Measurements from ENCODE around the gene SLC38A9. TPM values are rescaled to one million over a fixed set of nuclear protein-coding genes. Genes with fewer than 3 reads are reported as not detected.

The SLC38A9 gene
- polyA plus RNA-seq, 2 of the 4 experiments (the other 2 are of a cell fraction): 22.8 to 37.3 TPM

DNA sequence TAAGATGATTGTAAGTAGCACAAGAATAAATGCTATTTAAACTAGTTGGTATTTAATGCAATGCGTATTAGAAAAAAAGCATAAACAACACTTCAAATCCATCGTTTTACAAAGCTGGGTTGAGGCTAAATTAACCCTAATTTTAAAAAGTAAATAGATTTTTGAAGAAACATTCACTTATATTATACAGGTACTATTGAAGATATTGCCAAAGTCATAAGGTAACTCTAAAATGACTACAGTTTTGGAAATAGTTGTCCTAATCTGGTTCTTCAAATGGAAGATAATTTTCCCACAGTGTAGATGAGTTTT lies 20.1 kb downstream of the SLC38A9 start:
- DNase-seq (ENCODE audit: low read depth in 1 of 2, low spot score in 1 of 2) (no peak), ATAC-seq (no peak), FAIRE-seq (peak; percentile 13)
- Histone ChIP-seq H3K9me3 (no peaks in the 10 kb centered on the region), H3K4me2 (peak overlapping the region; percentile 34; the same call in 2 of the 3 replicates), H3K4me1 (peaks cover 25% of the 10 kb centered on the region), H3K4me3 (no peak overlapping the region), H3K27ac (no peak overlapping the region; a peak in 1 of 6 replicates)
- TF ChIP-seq EHF (CRISPR knock-in tag; IDR thresholded peaks at IDR 0.05) (no peak), RAD21 (conservative IDR thresholded peaks at IDR 0.05 in 1 of 2, IDR thresholded peaks at IDR 0.05 in 1 of 2) (no peak; a peak in 1 of 5 replicates), SMC3 (IDR thresholded peaks at IDR 0.05) (no peak; the same call in 2 of the 3 replicates)
- TF ChIP-seq, protein P1, sequence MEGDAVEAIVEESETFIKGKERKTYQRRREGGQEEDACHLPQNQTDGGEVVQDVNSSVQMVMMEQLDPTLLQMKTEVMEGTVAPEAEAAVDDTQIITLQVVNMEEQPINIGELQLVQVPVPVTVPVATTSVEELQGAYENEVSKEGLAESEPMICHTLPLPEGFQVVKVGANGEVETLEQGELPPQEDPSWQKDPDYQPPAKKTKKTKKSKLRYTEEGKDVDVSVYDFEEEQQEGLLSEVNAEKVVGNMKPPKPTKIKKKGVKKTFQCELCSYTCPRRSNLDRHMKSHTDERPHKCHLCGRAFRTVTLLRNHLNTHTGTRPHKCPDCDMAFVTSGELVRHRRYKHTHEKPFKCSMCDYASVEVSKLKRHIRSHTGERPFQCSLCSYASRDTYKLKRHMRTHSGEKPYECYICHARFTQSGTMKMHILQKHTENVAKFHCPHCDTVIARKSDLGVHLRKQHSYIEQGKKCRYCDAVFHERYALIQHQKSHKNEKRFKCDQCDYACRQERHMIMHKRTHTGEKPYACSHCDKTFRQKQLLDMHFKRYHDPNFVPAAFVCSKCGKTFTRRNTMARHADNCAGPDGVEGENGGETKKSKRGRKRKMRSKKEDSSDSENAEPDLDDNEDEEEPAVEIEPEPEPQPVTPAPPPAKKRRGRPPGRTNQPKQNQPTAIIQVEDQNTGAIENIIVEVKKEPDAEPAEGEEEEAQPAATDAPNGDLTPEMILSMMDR (IDR thresholded peaks at IDR 0.05): peak; percentile 6; the same call in 2 of the 3 replicates
- POLR2A ChIA-PET: no interaction called here
- 39% methylated on average over 2 of the region's 2 CpGs for WGBS (ENCODE audit: missing lambda C conversion rate)
- CTCF ChIA-PET: interaction anchor here (0.6 to 3.0 kb wide), 56 partner anchors 9 to 659 kb away, joined by 3 to 33 read pairs (median 4); partner anchors contain the start of genes DHX29, MTREX, PLPP1 and SLC38A9

DNA sequence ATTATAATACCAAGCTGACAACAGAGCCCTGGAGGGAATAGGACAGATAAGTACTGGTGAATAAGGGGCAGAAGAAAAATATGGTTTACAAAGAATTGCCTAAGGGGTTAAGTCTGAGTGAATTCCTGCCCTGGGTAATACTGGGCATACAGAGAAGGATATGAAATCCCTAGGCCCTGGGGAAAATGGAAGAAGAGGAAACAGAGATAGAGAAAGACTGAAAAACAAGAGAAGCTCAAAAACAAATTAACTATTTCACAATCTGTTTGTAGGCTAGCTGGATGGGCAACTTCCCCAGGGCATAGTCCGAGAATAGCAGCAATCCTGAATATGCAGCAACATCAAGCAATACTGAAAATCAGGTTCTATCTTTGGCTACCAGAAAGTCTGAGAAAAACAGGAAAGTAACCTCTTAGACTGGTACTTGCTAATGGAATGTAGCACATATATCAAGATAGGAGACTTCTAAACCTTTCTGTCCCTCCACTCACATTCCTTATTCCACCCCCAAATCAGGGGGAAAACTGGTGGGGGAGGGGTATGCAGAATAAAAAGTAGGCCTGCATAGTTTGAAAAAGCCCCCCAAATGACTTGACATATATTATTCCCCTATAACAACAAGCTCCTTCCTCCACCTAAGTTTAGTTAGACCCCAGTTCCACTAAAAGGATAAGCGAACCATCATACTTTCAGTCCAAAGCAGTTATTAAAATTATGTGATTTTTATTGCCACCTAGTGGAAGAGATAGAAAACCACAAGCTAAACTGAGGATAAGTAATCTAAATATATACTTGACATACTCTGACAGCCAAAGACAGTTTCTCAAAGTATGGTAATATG lies 20.6 kb downstream of the SLC38A9 start:
- ATAC-seq (peak; percentile 34 to 77; a peak in 4 of 6 replicates), DNase-seq (ENCODE audit: low read depth in 1 of 2, low spot score in 1 of 2) (peak; percentile 27 to 55), FAIRE-seq (peak; percentile 78)
- H3K4me1 ChIP-seq: peaks cover 25% of the 10 kb centered on the region
- H3K4me2 ChIP-seq: peak overlapping the region; percentile 32; the same call in 2 of the 3 replicates
- POLR2A ChIA-PET: interaction anchor here (1.1 kb wide), 1 partner anchor 384 kb away, joined by 3 read pairs; the partner anchor contains the start of genes DHX29 and MTREX
- H3K4me3 ChIP-seq: no peak overlapping the region
- H3K9me3 ChIP-seq: no peaks in the 10 kb centered on the region
- H3K27ac ChIP-seq: peak overlapping the region; percentile 23 to 61; a peak in 5 of 6 replicates
- 67% methylated on average over 2 of the region's 2 CpGs for WGBS (ENCODE audit: missing lambda C conversion rate)
- TF ChIP-seq, protein P1 (IDR thresholded peaks at IDR 0.05): peak; percentile 85
- TF ChIP-seq ZFP36 (IDR thresholded peaks at IDR 0.05; ENCODE audit: borderline replicate concordance, partially characterized antibody) (no peak), RAD21 (conservative IDR thresholded peaks at IDR 0.05 in 1 of 2, IDR thresholded peaks at IDR 0.05 in 1 of 2) (peak; percentile 80 to 87), SMC3 (IDR thresholded peaks at IDR 0.05) (peak; percentile 87), EHMT2 (IDR thresholded peaks at IDR 0.05; ENCODE audit: low read depth) (no peak)
- CTCF ChIA-PET: interaction anchor here (0.6 to 3.0 kb wide), 63 partner anchors 8 to 659 kb away, joined by 3 to 33 read pairs (median 4); partner anchors contain the start of genes DHX29, MTREX and PLPP1

DNA sequence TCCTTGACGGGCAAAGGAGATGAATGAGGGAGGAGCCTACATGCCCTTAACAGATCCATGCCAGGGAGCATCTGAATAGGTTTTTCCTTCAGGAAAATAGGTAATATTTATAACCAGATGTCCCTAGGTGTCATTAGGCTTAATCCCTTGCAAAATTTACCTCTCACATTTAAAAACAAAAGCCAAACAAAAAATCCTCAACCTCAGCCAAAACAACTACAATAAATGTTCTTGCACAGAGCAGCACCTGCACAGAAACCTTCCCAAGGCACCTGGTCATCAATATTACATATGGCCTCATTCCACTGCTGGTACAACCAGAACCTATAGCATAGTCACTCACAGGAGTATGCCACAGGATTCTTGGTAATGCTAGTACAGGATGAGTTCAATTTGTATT lies 30.1 kb downstream of the SLC38A9 start:
- no peak for FAIRE-seq
- ChIA-PET POLR2A (no interaction called here), CTCF (no interaction called here)
- ATAC-seq: no peak
- DNase-seq (ENCODE audit: low read depth in 1 of 2, low spot score in 1 of 2): no peak
- H3K4me1 ChIP-seq: peaks cover 18% of the 10 kb centered on the region
- WGBS (ENCODE audit: missing lambda C conversion rate): 72% methylated on average over 1 of the region's 1 CpG
- H3K9me3 ChIP-seq: no peaks in the 10 kb centered on the region
- no peak overlapping the region for H3K4me2 ChIP-seq
- no peak overlapping the region for H3K27ac ChIP-seq
- no peak overlapping the region for H3K4me3 ChIP-seq
- TF ChIP-seq FOSL2 (IDR thresholded peaks at IDR 0.05) (no peak), FOSL2 (CRISPR knock-in tag; IDR thresholded peaks at IDR 0.05) (no peak), HOXB5 (CRISPR knock-in tag; IDR thresholded peaks at IDR 0.05) (no peak), RARB (CRISPR knock-in tag; IDR thresholded peaks at IDR 0.05) (no peak), FOSB (CRISPR knock-in tag; IDR thresholded peaks at IDR 0.05) (no peak), ZNF302 (CRISPR knock-in tag; IDR thresholded peaks at IDR 0.05) (no peak), FOXS1 (CRISPR knock-in tag; IDR thresholded peaks at IDR 0.05) (no peak), CHD2 (IDR thresholded peaks at IDR 0.05; ENCODE audit: low read length, partially characterized antibody) (no peak)
- TF ChIP-seq, protein P2, sequence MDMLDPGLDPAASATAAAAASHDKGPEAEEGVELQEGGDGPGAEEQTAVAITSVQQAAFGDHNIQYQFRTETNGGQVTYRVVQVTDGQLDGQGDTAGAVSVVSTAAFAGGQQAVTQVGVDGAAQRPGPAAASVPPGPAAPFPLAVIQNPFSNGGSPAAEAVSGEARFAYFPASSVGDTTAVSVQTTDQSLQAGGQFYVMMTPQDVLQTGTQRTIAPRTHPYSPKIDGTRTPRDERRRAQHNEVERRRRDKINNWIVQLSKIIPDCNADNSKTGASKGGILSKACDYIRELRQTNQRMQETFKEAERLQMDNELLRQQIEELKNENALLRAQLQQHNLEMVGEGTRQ (IDR thresholded peaks at IDR 0.05): no peak
- TF ChIP-seq, protein P3, sequence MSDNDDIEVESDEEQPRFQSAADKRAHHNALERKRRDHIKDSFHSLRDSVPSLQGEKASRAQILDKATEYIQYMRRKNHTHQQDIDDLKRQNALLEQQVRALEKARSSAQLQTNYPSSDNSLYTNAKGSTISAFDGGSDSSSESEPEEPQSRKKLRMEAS (IDR thresholded peaks at IDR 0.05): no peak

All from A549 (cell line).